Measurements from ENCODE around the gene LRRC73.

GRCh38 chr6:43522547-43523261, 12.6 kb upstream of the LRRC73 start:
- TF ChIP-seq POLR2A (IDR thresholded peaks at IDR 0.05; ENCODE audit: extremely low read depth, insufficient read length) (no peak), CTCF (IDR thresholded peaks at IDR 0.05; ENCODE audit: low read depth, low read length) (no peak)
